Measurements from ENCODE around the gene TCERG1L. TPM values are rescaled to one million over a fixed set of nuclear protein-coding genes. Genes with fewer than 3 reads are reported as not detected.

TCERG1L gene
- total and polyA plus RNA-seq, 2 experiments from 2014 or later, result 0.47 to 0.73 TPM

- no peak for DNase-seq (ENCODE audit: low spot score)
- Histone ChIP-seq H3K27ac (no peak overlapping the region), H3K79me2 (no peaks in the 10 kb centered on the region), H3K4me1 (ENCODE audit: insufficient read depth) (no peaks in the 10 kb centered on the region), H4K20me1 (ENCODE audit: insufficient read depth, poor library complexity, severe bottlenecking) (no peaks in the 10 kb centered on the region), H3K36me3 (replicated peaks; ENCODE audit: insufficient read depth, low read depth) (no peaks in the 10 kb centered on the region), H3K27me3 (no peaks in the 10 kb centered on the region), H3K4me2 (no peak overlapping the region), H3K9me3 (ENCODE audit: low read depth) (no peaks in the 10 kb centered on the region), H3K9me2 (replicated peaks; ENCODE audit: insufficient read depth) (no peaks in the 10 kb centered on the region), H3K4me3 (no peak overlapping the region), H2AFZ (no peak overlapping the region)
- TF ChIP-seq EZH2phosphoT487 (IDR thresholded peaks at IDR 0.05; ENCODE audit: low read depth, severe bottlenecking, unreplicated experiment) (no peak), CTCF (IDR thresholded peaks at IDR 0.05; ENCODE audit: poor library complexity) (no peak), EZH2 (IDR thresholded peaks at IDR 0.05; ENCODE audit: borderline replicate concordance) (no peak)
- 82% methylated on average over 12 of the region's 12 CpGs for WGBS (ENCODE audit: low lambda C conversion rate, missing lambda C conversion rate)
These were observed 255.4 kb downstream of the TCERG1L start for GRCh38 chr10:131056091-131056579.

GRCh38 chr10:131055437-131055836 lies 256.1 kb downstream of the TCERG1L start:
- no peak for DNase-seq (ENCODE audit: low spot score)
- H3K79me2 ChIP-seq, result no peaks in the 10 kb centered on the region
- H3K27me3 ChIP-seq, result no peaks in the 10 kb centered on the region
- H3K9me3 ChIP-seq (ENCODE audit: low read depth), result no peaks in the 10 kb centered on the region
- H3K4me3 ChIP-seq, result no peak overlapping the region
- no peaks in the 10 kb centered on the region for H3K4me1 ChIP-seq (ENCODE audit: insufficient read depth)
- H3K36me3 ChIP-seq (replicated peaks; ENCODE audit: insufficient read depth, low read depth), result no peaks in the 10 kb centered on the region
- TF ChIP-seq EZH2phosphoT487 (IDR thresholded peaks at IDR 0.05; ENCODE audit: low read depth, severe bottlenecking, unreplicated experiment) (no peak), CTCF (IDR thresholded peaks at IDR 0.05; ENCODE audit: poor library complexity) (no peak), EZH2 (IDR thresholded peaks at IDR 0.05; ENCODE audit: borderline replicate concordance) (no peak)
- H4K20me1 ChIP-seq (ENCODE audit: insufficient read depth, poor library complexity, severe bottlenecking), result no peaks in the 10 kb centered on the region
- H3K27ac ChIP-seq, result no peak overlapping the region
- 87% methylated on average over 9 of the region's 9 CpGs for WGBS (ENCODE audit: low lambda C conversion rate, missing lambda C conversion rate)
- no peaks in the 10 kb centered on the region for H3K9me2 ChIP-seq (replicated peaks; ENCODE audit: insufficient read depth)
- no peak overlapping the region for H2AFZ ChIP-seq
- no peak overlapping the region for H3K4me2 ChIP-seq

GRCh38 chr10:131053192-131053591 lies 258.3 kb downstream of the TCERG1L start:
- Histone ChIP-seq H3K4me1 (ENCODE audit: insufficient read depth) (no peaks in the 10 kb centered on the region), H4K20me1 (ENCODE audit: insufficient read depth, poor library complexity, severe bottlenecking) (no peaks in the 10 kb centered on the region), H3K27me3 (peaks cover 6% of the 10 kb centered on the region), H2AFZ (no peak overlapping the region), H3K4me2 (no peak overlapping the region), H3K79me2 (no peaks in the 10 kb centered on the region), H3K9me3 (ENCODE audit: low read depth) (no peaks in the 10 kb centered on the region), H3K9me2 (replicated peaks; ENCODE audit: insufficient read depth) (no peaks in the 10 kb centered on the region), H3K36me3 (replicated peaks; ENCODE audit: insufficient read depth, low read depth) (no peaks in the 10 kb centered on the region), H3K4me3 (no peak overlapping the region), H3K27ac (no peak overlapping the region)
- DNase-seq (ENCODE audit: low spot score), result no peak
- TF ChIP-seq CTCF (IDR thresholded peaks at IDR 0.05; ENCODE audit: poor library complexity), result no peak
- WGBS (ENCODE audit: low lambda C conversion rate, missing lambda C conversion rate), result 76% methylated on average over 2 of the region's 2 CpGs
